ENCODE measurements around the gene TOGARAM2.

Gene TOGARAM2

GRCh38 chr2:28993206-28993960 lies 12.3 kb downstream of the TOGARAM2 start:
- Histone ChIP-seq H3K4me3 (no peak overlapping the region), H3K27ac (no peak overlapping the region)
- TF ChIP-seq CTCF (IDR thresholded peaks at IDR 0.05) = no peak
- DNase-seq (ENCODE audit: low spot score) = no peak

- no peak overlapping the region for H3K4me3 ChIP-seq
- DNase-seq (ENCODE audit: low spot score) = no peak
- TF ChIP-seq CTCF (IDR thresholded peaks at IDR 0.05) = no peak
- no peak overlapping the region for H3K27ac ChIP-seq
Observed at GRCh38 chr2:28994074-28994473, 13.0 kb downstream of the TOGARAM2 start.

GRCh38 chr2:28994679-28995078 lies 13.6 kb downstream of the TOGARAM2 start:
- no peak for DNase-seq (ENCODE audit: low spot score)

GRCh38 chr2:28995765-28996750 lies 15.0 kb downstream of the TOGARAM2 start:
- TF ChIP-seq CTCF (IDR thresholded peaks at IDR 0.05) = no peak
- no peak for DNase-seq (ENCODE audit: low spot score)
- no peak overlapping the region for H3K27ac ChIP-seq
- no peak overlapping the region for H3K4me3 ChIP-seq

More at GRCh38 chr2:28994679-28995078, 13.6 kb downstream of the TOGARAM2 start:
- H3K4me3 ChIP-seq = no peak overlapping the region
- H3K27ac ChIP-seq = no peak overlapping the region
- TF ChIP-seq CTCF (IDR thresholded peaks at IDR 0.05) = no peak

GRCh38 chr2:28997237-28997846 lies 16.2 kb downstream of the TOGARAM2 start:
- no peak overlapping the region for H3K4me3 ChIP-seq
- no peak overlapping the region for H3K27ac ChIP-seq
- TF ChIP-seq CTCF (IDR thresholded peaks at IDR 0.05) = no peak
- DNase-seq (ENCODE audit: low spot score) = no peak

GRCh38 chr2:28997847-28998735 lies 17.0 kb downstream of the TOGARAM2 start:
- H3K27ac ChIP-seq = no peak overlapping the region
- no peak for TF ChIP-seq CTCF (IDR thresholded peaks at IDR 0.05)
- DNase-seq (ENCODE audit: low spot score) = no peak
- no peak overlapping the region for H3K4me3 ChIP-seq
